PC-9 (cell line): ENCODE data around the gene SLC35E4. TPM values are rescaled to one million over a fixed set of nuclear protein-coding genes. Genes with fewer than 3 reads are reported as not detected.

ENCODE experiments used
- BruUV-seq: library from RNA; stranded (reverse); fragments of 400-500 nt; replicated peaks from 2 replicates; lab custom pipeline; 2021; lab: Mats Ljungman, UMichigan
- CTCF ChIA-PET: fragments of 300-600 bp; sonication (Branson Sonifier 250); formaldehyde crosslinking; loops from one replicate; lab custom pipeline; 2022; ENCODE audit warnings: antibody characterized with exemption; lab: Charles Lee
- POLR2A ChIA-PET: fragments of 300-600 bp; sonication (Branson Sonifier 250); formaldehyde crosslinking; loops from one replicate; lab custom pipeline; 2022; ENCODE audit warnings: antibody characterized with exemption; ENCODE audit not compliant: unreplicated experiment; lab: Charles Lee
- DNase-seq, 2 experiments: peaks; one replicate each; pipeline versions ENCODE4 v3.0.0 to v3.0.0-alpha.2; 2015 to 2022; ENCODE audit warnings: mixed read lengths in 1 of 2
- H2AFZ ChIP-seq: fragments of 200-600 bp; sonication (generic); 2 replicates; pipeline ENCODE4 v1.8.1; 2017; ENCODE audit warnings: antibody characterized with exemption
- H3F3A ChIP-seq: fragments of 200-600 bp; sonication (generic); 2 replicates; pipeline ENCODE4 v1.8.1; 2017; ENCODE audit warnings: antibody characterized with exemption, mild to moderate bottlenecking, low read depth; ENCODE audit not compliant: insufficient read depth
- H3K27ac ChIP-seq: fragments of 200-600 bp; sonication (generic); 2 replicates; pipeline ENCODE4 v1.6.1; 2016; ENCODE audit warnings: mixed run types
- H3K27me3 ChIP-seq: fragments of 200-600 bp; sonication (generic); 2 replicates; pipeline ENCODE4 v1.6.1; 2016; ENCODE audit warnings: low read depth, mixed run types; ENCODE audit not compliant: insufficient read depth
- H3K36me3 ChIP-seq: fragments of 200-600 bp; sonication (generic); 2 replicates; pipeline ENCODE4 v1.6.1; 2016; ENCODE audit warnings: low read depth, mixed run types
- H3K4me1 ChIP-seq: fragments of 200-600 bp; sonication (generic); replicated peaks from 2 replicates; pipeline ENCODE4 v1.6.1; 2016; ENCODE audit warnings: mixed run types; ENCODE audit not compliant: insufficient read depth
- H3K4me2 ChIP-seq: fragments of 200-600 bp; sonication (generic); 2 replicates; pipeline ENCODE4 v1.6.1; 2017; ENCODE audit warnings: mixed run types
- H3K4me3 ChIP-seq: fragments of 200-600 bp; sonication (generic); 2 replicates; pipeline ENCODE4 v1.6.1; 2016; ENCODE audit warnings: mixed run types
- H3K79me2 ChIP-seq: fragments of 200-600 bp; sonication (generic); 2 replicates; pipeline ENCODE4 v1.6.1; 2017; ENCODE audit warnings: low read depth, mixed run types
- H3K9me2 ChIP-seq: fragments of 200-600 bp; sonication (generic); 2 replicates; pipeline ENCODE4 v1.8.1; 2017; ENCODE audit warnings: mild to moderate bottlenecking; ENCODE audit not compliant: insufficient read depth
- H3K9me3 ChIP-seq: fragments of 200-600 bp; sonication (generic); 2 replicates; pipeline ENCODE4 v1.8.1; 2016; ENCODE audit warnings: low read depth; ENCODE audit not compliant: insufficient read depth
- H4K20me1 ChIP-seq: fragments of 200-600 bp; sonication (generic); 2 replicates; pipeline ENCODE4 v1.8.1; 2017; ENCODE audit not compliant: insufficient read depth
- CTCF ChIP-seq: fragments of 200-600 bp; sonication (generic); conservative IDR thresholded peaks from 2 replicates; pipeline ENCODE4 v1.6.1; 2017; ENCODE audit warnings: mixed run types, antibody characterized with exemption, mild to moderate bottlenecking, moderate library complexity
- EZH2 ChIP-seq: fragments of 200-600 bp; sonication (generic); IDR thresholded peaks from 2 replicates; pipeline ENCODE4 v1.8.0; 2017; ENCODE audit warnings: antibody characterized with exemption, low read depth
- intact Hi-C: fragments of 100-400 bp; cut with micrococcal nuclease; formaldehyde crosslinking; loops from one replicate; pipeline ENCODE4 v1.10.0; 2022; ENCODE audit not compliant: unreplicated experiment
- total RNA-seq: library from RNA; stranded (reverse); gene quantifications from 2 replicates; pipeline ENCODE4 v1.2.3, GENCODE V29; 2021

The SLC35E4 gene
- total RNA-seq, 1 experiment from 2014 or later: 4.7 TPM

- TF ChIP-seq EZH2: no peak
- TF ChIP-seq CTCF: no peak
- ChIA-PET CTCF (no interaction called here), POLR2A (no interaction called here)
- no peak overlapping the region for H3K27ac ChIP-seq
- H3K79me2 ChIP-seq: no peaks in the 10 kb centered on the region
- H3K36me3 ChIP-seq: no peaks in the 10 kb centered on the region
- H3F3A ChIP-seq: peaks cover 10% of the 10 kb centered on the region
- no peaks in the 10 kb centered on the region; the same call in 1 of the 2 replicates for H4K20me1 ChIP-seq
- intact Hi-C loops: loop anchor here (2.0 kb wide), 1 partner anchor 27 kb away; no protein-coding TSS in a partner anchor
- peaks cover 5% of the 10 kb centered on the region; the same call in 1 of the 2 replicates for H3K4me1 ChIP-seq
- no peak overlapping the region for H2AFZ ChIP-seq
- H3K9me2 ChIP-seq: no peaks in the 10 kb centered on the region
- H3K9me3 ChIP-seq: no peaks in the 10 kb centered on the region
- BruUV-seq: TSS peak; percentile 30
- H3K4me3 ChIP-seq: no peak overlapping the region
- H3K4me2 ChIP-seq: peak overlapping the region; percentile 74; the same call in 1 of the 2 replicates
- H3K27me3 ChIP-seq: no peaks in the 10 kb centered on the region
- DNase-seq: no peak
These were observed 60.5 kb downstream of the SLC35E4 start for GRCh38 chr22:30695871-30696655.

Other genes starting within 250 kb of the SLC35E4 start
- 24.0 and 33.8 TPM in 2 replicates for gene RNF215, start 248.4 kb upstream of the SLC35E4 start, total RNA-seq
- gene SEC14L2, start 238.8 kb upstream of the SLC35E4 start, total RNA-seq: 51.3 and 60.8 TPM in 2 replicates
- 18.5 and 21.9 TPM in 2 replicates for gene MTFP1, start 210.0 kb upstream of the SLC35E4 start, total RNA-seq
- not detected in 2 replicates for gene SEC14L3, start 163.8 kb upstream of the SLC35E4 start, total RNA-seq
- 4.0 and 5.6 TPM in 2 replicates for gene SEC14L4, start 130.1 kb upstream of the SLC35E4 start, total RNA-seq
- gene SEC14L6, start 89.0 kb upstream of the SLC35E4 start, total RNA-seq: 0.31 and 0.33 TPM in 2 replicates
- 0.52 TPM in 1 of 2 replicates, not detected in the other for gene GAL3ST1, start 61.1 kb upstream of the SLC35E4 start, total RNA-seq
- 94.3 and 127 TPM in 2 replicates for gene PES1, start 43.9 kb upstream of the SLC35E4 start, total RNA-seq
- 11.5 and 12.9 TPM in 2 replicates for gene TCN2, start 28.6 kb upstream of the SLC35E4 start, total RNA-seq
- gene DUSP18, start 32.1 kb downstream of the SLC35E4 start, total RNA-seq: 9.9 and 11.0 TPM in 2 replicates
- 7.1 and 9.2 TPM in 2 replicates for gene OSBP2, start 59.1 kb downstream of the SLC35E4 start, total RNA-seq